GM19397 (cell line): Measurements from ENCODE around the gene PDE1A.

ENCODE experiments used
- ATAC-seq: cut with Tn5 transposase; IDR thresholded peaks from one replicate; pipeline ENCODE4 v1.9.1; 2021; ENCODE audit warnings: mild to moderate bottlenecking, moderate library complexity; ENCODE audit not compliant: unreplicated experiment

Gene PDE1A

GRCh38 chr2:182359027-182359989, 67.5 kb downstream of the PDE1A start:
- no peak for ATAC-seq

- ATAC-seq: no peak
Measured at GRCh38 chr2:182358601-182359000, 68.2 kb downstream of the PDE1A start.

GRCh38 chr2:182355815-182356214, 71.0 kb downstream of the PDE1A start:
- ATAC-seq: no peak

- no peak for ATAC-seq
Measured at GRCh38 chr2:182351427-182351826, 75.4 kb downstream of the PDE1A start.

GRCh38 chr2:182349268-182349667, 77.6 kb downstream of the PDE1A start:
- ATAC-seq: no peak

GRCh38 chr2:182345384-182345783, 81.5 kb downstream of the PDE1A start:
- ATAC-seq: no peak

GRCh38 chr2:182330451-182331305, 96.2 kb downstream of the PDE1A start:
- ATAC-seq: no peak

- ATAC-seq: no peak
Measured at GRCh38 chr2:182324665-182325064, 102.2 kb downstream of the PDE1A start.

GRCh38 chr2:182321096-182321495, 105.7 kb downstream of the PDE1A start:
- no peak for ATAC-seq

- ATAC-seq: no peak
Measured at GRCh38 chr2:182319556-182320505, 107.0 kb downstream of the PDE1A start.

GRCh38 chr2:182318466-182319220, 108.2 kb downstream of the PDE1A start:
- no peak for ATAC-seq

GRCh38 chr2:182316950-182317349, 109.9 kb downstream of the PDE1A start:
- no peak for ATAC-seq

GRCh38 chr2:182302972-182303371, 123.9 kb downstream of the PDE1A start:
- no peak for ATAC-seq

- ATAC-seq: no peak
Measured at GRCh38 chr2:182302174-182302573, 124.7 kb downstream of the PDE1A start.

- ATAC-seq: no peak
Measured at GRCh38 chr2:182301093-182301492, 125.7 kb downstream of the PDE1A start.

- no peak for ATAC-seq
Measured at GRCh38 chr2:182300608-182301007, 126.2 kb downstream of the PDE1A start.

GRCh38 chr2:182299632-182300031, 127.2 kb downstream of the PDE1A start:
- ATAC-seq: no peak

- ATAC-seq: no peak
Measured at GRCh38 chr2:182298456-182298855, 128.4 kb downstream of the PDE1A start.

GRCh38 chr2:182291296-182291695, 135.5 kb downstream of the PDE1A start:
- ATAC-seq: no peak

GRCh38 chr2:182283512-182283911, 143.3 kb downstream of the PDE1A start:
- no peak for ATAC-seq
